ENCODE measurements around the gene RASSF7.

Gene RASSF7

GRCh38 chr11:581342-581741 lies 20.6 kb downstream of the RASSF7 start:
- TF ChIP-seq, protein P1, sequence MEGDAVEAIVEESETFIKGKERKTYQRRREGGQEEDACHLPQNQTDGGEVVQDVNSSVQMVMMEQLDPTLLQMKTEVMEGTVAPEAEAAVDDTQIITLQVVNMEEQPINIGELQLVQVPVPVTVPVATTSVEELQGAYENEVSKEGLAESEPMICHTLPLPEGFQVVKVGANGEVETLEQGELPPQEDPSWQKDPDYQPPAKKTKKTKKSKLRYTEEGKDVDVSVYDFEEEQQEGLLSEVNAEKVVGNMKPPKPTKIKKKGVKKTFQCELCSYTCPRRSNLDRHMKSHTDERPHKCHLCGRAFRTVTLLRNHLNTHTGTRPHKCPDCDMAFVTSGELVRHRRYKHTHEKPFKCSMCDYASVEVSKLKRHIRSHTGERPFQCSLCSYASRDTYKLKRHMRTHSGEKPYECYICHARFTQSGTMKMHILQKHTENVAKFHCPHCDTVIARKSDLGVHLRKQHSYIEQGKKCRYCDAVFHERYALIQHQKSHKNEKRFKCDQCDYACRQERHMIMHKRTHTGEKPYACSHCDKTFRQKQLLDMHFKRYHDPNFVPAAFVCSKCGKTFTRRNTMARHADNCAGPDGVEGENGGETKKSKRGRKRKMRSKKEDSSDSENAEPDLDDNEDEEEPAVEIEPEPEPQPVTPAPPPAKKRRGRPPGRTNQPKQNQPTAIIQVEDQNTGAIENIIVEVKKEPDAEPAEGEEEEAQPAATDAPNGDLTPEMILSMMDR (IDR thresholded peaks at IDR 0.05; ENCODE audit: low read depth, low read length) = no peak
- H3K4me3 ChIP-seq (ENCODE audit: low read depth, low read length) = no peak overlapping the region
- no peaks in the 10 kb centered on the region for H3K27me3 ChIP-seq
- H3K4me1 ChIP-seq = no peaks in the 10 kb centered on the region
- H3K36me3 ChIP-seq = peaks cover 6% of the 10 kb centered on the region; the same call in 1 of the 2 replicates
- no peak for DNase-seq
- no peaks in the 10 kb centered on the region for H3K9me3 ChIP-seq

GRCh38 chr11:581752-582151 lies 21.0 kb downstream of the RASSF7 start:
- no peaks in the 10 kb centered on the region for H3K27me3 ChIP-seq
- no peaks in the 10 kb centered on the region for H3K9me3 ChIP-seq
- no peak for DNase-seq
- H3K4me1 ChIP-seq = no peaks in the 10 kb centered on the region
- H3K4me3 ChIP-seq (ENCODE audit: low read depth, low read length) = no peak overlapping the region
- TF ChIP-seq, protein P1 (IDR thresholded peaks at IDR 0.05; ENCODE audit: low read depth, low read length) = no peak
- peaks cover 6% of the 10 kb centered on the region; the same call in 1 of the 2 replicates for H3K36me3 ChIP-seq

GRCh38 chr11:584287-584686 lies 23.5 kb downstream of the RASSF7 start:
- Histone ChIP-seq H3K9me3 (no peaks in the 10 kb centered on the region), H3K27me3 (no peaks in the 10 kb centered on the region), H3K36me3 (peaks cover 6% of the 10 kb centered on the region; the same call in 1 of the 2 replicates), H3K4me3 (ENCODE audit: low read depth, low read length) (no peak overlapping the region), H3K4me1 (no peaks in the 10 kb centered on the region)
- DNase-seq = no peak
- TF ChIP-seq, protein P1 (IDR thresholded peaks at IDR 0.05; ENCODE audit: low read depth, low read length) = no peak

GRCh38 chr11:586376-587316 lies 25.9 kb downstream of the RASSF7 start:
- DNase-seq = no peak
- TF ChIP-seq, protein P1 (IDR thresholded peaks at IDR 0.05; ENCODE audit: low read depth, low read length) = no peak
- no peak overlapping the region for H3K4me3 ChIP-seq (ENCODE audit: low read depth, low read length)
- H3K4me1 ChIP-seq = no peaks in the 10 kb centered on the region
- no peaks in the 10 kb centered on the region for H3K27me3 ChIP-seq
- peaks cover 6% of the 10 kb centered on the region; the same call in 1 of the 2 replicates for H3K36me3 ChIP-seq
- no peaks in the 10 kb centered on the region for H3K9me3 ChIP-seq

DNA sequence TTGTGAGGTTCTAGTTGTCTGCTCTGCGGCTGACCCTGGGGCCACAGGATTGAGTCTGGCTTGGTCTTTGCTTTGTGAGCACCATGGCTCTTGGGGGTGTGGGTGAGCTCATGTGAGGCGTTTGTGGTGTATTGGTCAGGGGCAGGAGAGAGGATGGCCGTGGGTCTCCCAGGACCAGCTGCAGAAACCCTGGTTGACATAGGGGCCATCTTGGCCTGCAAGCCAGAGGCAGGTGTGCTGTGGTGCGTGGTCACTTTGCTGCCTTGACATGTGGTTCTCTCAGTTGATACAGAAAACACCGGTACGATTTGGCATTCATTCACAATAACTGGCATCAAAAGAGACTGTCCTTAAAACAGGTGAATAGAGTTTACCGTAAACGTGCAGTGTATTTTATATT lies 26.8 kb downstream of the RASSF7 start:
- Histone ChIP-seq H3K4me3 (ENCODE audit: low read depth, low read length) (no peak overlapping the region), H3K9me3 (no peaks in the 10 kb centered on the region), H3K4me1 (no peaks in the 10 kb centered on the region), H3K27me3 (no peaks in the 10 kb centered on the region), H3K36me3 (peaks cover 10% of the 10 kb centered on the region)
- TF ChIP-seq, protein P1 (IDR thresholded peaks at IDR 0.05; ENCODE audit: low read depth, low read length) = no peak
- no peak for DNase-seq

GRCh38 chr11:587978-588380 lies 27.2 kb downstream of the RASSF7 start:
- Histone ChIP-seq H3K4me3 (ENCODE audit: low read depth, low read length) (no peak overlapping the region), H3K36me3 (peaks cover 14% of the 10 kb centered on the region), H3K9me3 (no peaks in the 10 kb centered on the region), H3K27me3 (no peaks in the 10 kb centered on the region), H3K4me1 (no peaks in the 10 kb centered on the region)
- DNase-seq = no peak
- TF ChIP-seq, protein P1 (IDR thresholded peaks at IDR 0.05; ENCODE audit: low read depth, low read length) = no peak
